VCaP (cell line): ENCODE measurements around the gene COL26A1.
A peak's percentile ranks its signal among the peaks of the same experiment; 100 is the strongest.
"Not testable (repeated sequence)": the region's sequence is repeated elsewhere in the genome, so short reads cannot be mapped to it uniquely, and the experiment has no call there.

Experiments used
- H3K27ac ChIP-seq: fragments of 450-650 bp; 2 replicates; pipeline ENCODE4 v1.5.1; 2017
- CTCF ChIP-seq: fragments of 450-650 bp; conservative IDR thresholded peaks from 2 replicates; pipeline ENCODE4 v1.5.1; 2017; ENCODE audit warnings: mild to moderate bottlenecking, moderate library complexity

The COL26A1 gene

GRCh38 chr7:101486433-101487104 lies 123.9 kb downstream of the COL26A1 start:
- H3K27ac ChIP-seq = no peak overlapping the region
- TF ChIP-seq CTCF = no peak

GRCh38 chr7:101487105-101487458 lies 124.4 kb downstream of the COL26A1 start:
- TF ChIP-seq CTCF = no peak
- peak overlapping the region; percentile 98; the same call in 1 of the 2 replicates for H3K27ac ChIP-seq

GRCh38 chr7:101487753-101488152 lies 125.1 kb downstream of the COL26A1 start:
- peak overlapping the region; percentile 98 for H3K27ac ChIP-seq
- no peak for TF ChIP-seq CTCF

GRCh38 chr7:101488826-101489572 lies 126.3 kb downstream of the COL26A1 start:
- TF ChIP-seq CTCF = no peak
- peak overlapping the region; percentile 98 for H3K27ac ChIP-seq

GRCh38 chr7:101490439-101490838 lies 127.8 kb downstream of the COL26A1 start:
- peak overlapping the region; percentile 98 for H3K27ac ChIP-seq

GRCh38 chr7:101491442-101491841 lies 128.8 kb downstream of the COL26A1 start:
- not testable (repeated sequence) for H3K27ac ChIP-seq

GRCh38 chr7:101494602-101495329 lies 132.1 kb downstream of the COL26A1 start:
- peak overlapping the region; percentile 48 for H3K27ac ChIP-seq
- TF ChIP-seq CTCF = no peak

- H3K27ac ChIP-seq = no peak overlapping the region
- no peak for TF ChIP-seq CTCF
Observed at GRCh38 chr7:101496017-101496416, 133.3 kb downstream of the COL26A1 start.
